Naive thymus-derived CD4-positive, alpha-beta T cell (primary cell): ENCODE measurements around the gene KIF19. TPM values are rescaled to one million over a fixed set of nuclear protein-coding genes. Genes with fewer than 3 reads are reported as not detected.

Source experiments
- ATAC-seq: fragments of 150-1000 bp; cut with Tn5 transposase; 2 replicates; pipeline ENCODE4 v1.10.0; 2021; ENCODE audit warnings: mild to moderate bottlenecking, moderate library complexity
- CTCF ChIA-PET: fragments of 350-600 bp; sonication (Branson Sonifier 250); formaldehyde crosslinking; loops from one replicate; lab custom pipeline; 2021; ENCODE audit warnings: antibody characterized with exemption; lab: Charles Lee
- POLR2A ChIA-PET: fragments of 350-600 bp; sonication (Branson Sonifier 250); formaldehyde crosslinking; loops from one replicate; lab custom pipeline; 2021; ENCODE audit warnings: antibody characterized with exemption, inconsistent platforms; lab: Charles Lee
- DNase-seq, 9 donors: peaks; one replicate each; pipeline versions ENCODE4 v3.0.0 to v3.0.0-alpha.2; 2020 to 2022; ENCODE audit warnings: mixed read lengths in 1 of 9
- H3K27ac ChIP-seq: one replicate; pipeline ENCODE4 v1.7.0; 2013; ENCODE audit warnings: mild to moderate bottlenecking, low read depth, low read length, moderate library complexity
- H3K27me3 ChIP-seq, 2 donors: one replicate each; pipeline ENCODE4 v1.7.0; 2013; ENCODE audit warnings: low read length in 2 of 2, mild to moderate bottlenecking in 2 of 2, moderate library complexity in 2 of 2; ENCODE audit not compliant: control insufficient read depth in 2 of 2, insufficient read depth in 2 of 2
- H3K36me3 ChIP-seq, 3 experiments: 1 replicate in 2 of 3; 2 replicates in 1 of 3; pipeline ENCODE4 v1.7.0; 2013; ENCODE audit warnings: low read length in 3 of 3, mild to moderate bottlenecking in 3 of 3, moderate library complexity in 1 of 3; ENCODE audit not compliant: insufficient read depth in 3 of 3, control insufficient read depth in 2 of 3
- H3K4me1 ChIP-seq, 2 donors: one replicate each; pipeline ENCODE4 v1.7.0; 2013; ENCODE audit warnings: low read length in 2 of 2, mild to moderate bottlenecking in 2 of 2, moderate library complexity in 1 of 2; ENCODE audit not compliant: control insufficient read depth in 2 of 2, insufficient read depth in 2 of 2
- H3K4me3 ChIP-seq: 2 replicates; pipeline ENCODE4 v1.7.0; 2013; ENCODE audit warnings: mild to moderate bottlenecking, low read length
- H3K9me3 ChIP-seq, 3 experiments: 1 replicate in 2 of 3; 2 replicates in 1 of 3; pipeline ENCODE4 v1.7.0; 2013; ENCODE audit warnings: low read length in 3 of 3; ENCODE audit not compliant: control insufficient read depth in 2 of 3
- H3K27ac Mint-ChIP-seq, 9 donors: one replicate each; pipeline ENCODE4 v1.8.0; 2020 to 2022; ENCODE audit warnings: mixed read lengths in 9 of 9, mild to moderate bottlenecking in 8 of 9, moderate library complexity in 5 of 9, inconsistent platforms in 2 of 9
- H3K27me3 Mint-ChIP-seq, 5 donors: one replicate each; pipeline ENCODE4 v1.8.0; 2021 to 2022; ENCODE audit warnings: mixed read lengths in 5 of 5, mild to moderate bottlenecking in 1 of 5
- H3K36me3 Mint-ChIP-seq, 5 donors: one replicate each; pipeline ENCODE4 v1.8.0; 2020 to 2022; ENCODE audit warnings: mixed read lengths in 5 of 5, mild to moderate bottlenecking in 3 of 5, inconsistent platforms in 1 of 5
- H3K4me1 Mint-ChIP-seq, 7 donors: one replicate each; pipeline ENCODE4 v1.8.0; 2020 to 2022; ENCODE audit warnings: mixed read lengths in 7 of 7, mild to moderate bottlenecking in 3 of 7, inconsistent platforms in 1 of 7
- H3K4me3 Mint-ChIP-seq, 10 donors: one replicate each; pipeline ENCODE4 v1.8.0; 2020 to 2022; ENCODE audit warnings: mild to moderate bottlenecking in 10 of 10, mixed read lengths in 10 of 10, moderate library complexity in 6 of 10, inconsistent platforms in 2 of 10
- H3K9me3 Mint-ChIP-seq, 11 donors: one replicate each; pipeline ENCODE4 v1.8.0; 2020 to 2022; ENCODE audit warnings: mixed read lengths in 11 of 11, mild to moderate bottlenecking in 4 of 11, inconsistent platforms in 1 of 11, moderate library complexity in 1 of 11
- intact Hi-C, 2 donors: fragments of 100-400 bp; cut with micrococcal nuclease; formaldehyde crosslinking; loops; one replicate each; pipeline ENCODE4 v1.15.1; 2023
- polyA plus RNA-seq, 2 donors: library from polyadenylated mRNA; unstranded; fragments of 300-500 nt; fragmentation: Illumina TruSeq; gene quantifications; one replicate each; pipeline ENCODE4 v1.2.3, GENCODE V29; 2021
- total RNA-seq, 6 experiments: library from RNA in 5 of 6; stranded (reverse) in 5 of 6; gene quantifications; 1 replicate in 5 of 6; 2 replicates in 1 of 6; pipeline ENCODE4 v1.2.3 and lab custom pipeline; 2021 to 2026

Gene KIF19
- total and polyA plus RNA-seq, 7 experiments from 2014 or later: 0.34 to 1.2 (median 0.47) TPM; not detected in 3

- Histone ChIP-seq H3K4me3 (no peak overlapping the region), H3K36me3 (no peaks in the 10 kb centered on the region), H3K27me3 (no peaks in the 10 kb centered on the region), H3K27ac (no peak overlapping the region), H3K9me3 (no peaks in the 10 kb centered on the region), H3K4me1 (no peaks in the 10 kb centered on the region)
- intact Hi-C loops: no loop called here
- Mint-ChIP-seq H3K4me3 (no peak overlapping the region), H3K27me3 (peaks cover 0 to 8% (median 5%) of the 10 kb centered on the region in 5 donors), H3K9me3 (peaks cover 0 to 3% (median 0%) of the 10 kb centered on the region in 11 donors), H3K4me1 (no peaks in the 10 kb centered on the region), H3K27ac (peak overlapping the region in 1 of 9 donors; percentile 25), H3K36me3 (no peaks in the 10 kb centered on the region)
- no peak for ATAC-seq
- POLR2A ChIA-PET: no interaction called here
- no peak for DNase-seq
- CTCF ChIA-PET: no interaction called here
These were observed 64.9 kb downstream of the KIF19 start for GRCh38 chr17:74390680-74391653.

- ATAC-seq: no peak
- CTCF ChIA-PET: no interaction called here
- Histone ChIP-seq H3K36me3 (no peaks in the 10 kb centered on the region), H3K27ac (no peak overlapping the region), H3K27me3 (no peaks in the 10 kb centered on the region), H3K9me3 (no peaks in the 10 kb centered on the region), H3K4me1 (no peaks in the 10 kb centered on the region), H3K4me3 (no peak overlapping the region)
- no peak for DNase-seq
- intact Hi-C loops: no loop called here
- peaks cover 0 to 3% (median 0%) of the 10 kb centered on the region in 11 donors for H3K9me3 Mint-ChIP-seq
- H3K4me3 Mint-ChIP-seq: no peak overlapping the region
- H3K4me1 Mint-ChIP-seq: no peaks in the 10 kb centered on the region
- POLR2A ChIA-PET: no interaction called here
- H3K27me3 Mint-ChIP-seq: peaks cover 0 to 8% (median 5%) of the 10 kb centered on the region in 5 donors
- H3K36me3 Mint-ChIP-seq: no peaks in the 10 kb centered on the region
- no peak overlapping the region for H3K27ac Mint-ChIP-seq
These were observed 65.7 kb downstream of the KIF19 start for GRCh38 chr17:74391771-74392170.

GRCh38 chr17:74392848-74393247, 66.8 kb downstream of the KIF19 start:
- DNase-seq: no peak

GRCh38 chr17:74393346-74393942, 67.4 kb downstream of the KIF19 start:
- H3K27ac ChIP-seq: no peak overlapping the region
- Mint-ChIP-seq H3K27ac (no peak overlapping the region), H3K27me3 (peaks cover 0 to 8% (median 5%) of the 10 kb centered on the region in 5 donors), H3K4me1 (no peaks in the 10 kb centered on the region), H3K9me3 (peaks cover 0 to 3% (median 0%) of the 10 kb centered on the region in 11 donors), H3K4me3 (no peak overlapping the region), H3K36me3 (no peaks in the 10 kb centered on the region)
- intact Hi-C loops: no loop called here
- no peaks in the 10 kb centered on the region for H3K36me3 ChIP-seq
- H3K4me3 ChIP-seq: no peak overlapping the region
- H3K9me3 ChIP-seq: no peaks in the 10 kb centered on the region
- POLR2A ChIA-PET: interaction anchor here (0.6 kb wide), 1 partner anchor 75 kb away, joined by 3 read pairs; no protein-coding TSS in a partner anchor
- no peak for ATAC-seq
- no peak for DNase-seq
- CTCF ChIA-PET: interaction anchor here (0.7 kb wide), 1 partner anchor 16 kb away, joined by 3 read pairs; no protein-coding TSS in a partner anchor
- no peaks in the 10 kb centered on the region for H3K4me1 ChIP-seq
- H3K27me3 ChIP-seq: no peaks in the 10 kb centered on the region

More at GRCh38 chr17:74392848-74393247, 66.8 kb downstream of the KIF19 start:
- Mint-ChIP-seq H3K27ac (no peak overlapping the region), H3K9me3 (peaks cover 0 to 3% (median 0%) of the 10 kb centered on the region in 11 donors), H3K4me1 (no peaks in the 10 kb centered on the region), H3K27me3 (peaks cover 0 to 8% (median 5%) of the 10 kb centered on the region in 5 donors), H3K36me3 (no peaks in the 10 kb centered on the region), H3K4me3 (no peak overlapping the region)
- H3K9me3 ChIP-seq: no peaks in the 10 kb centered on the region
- intact Hi-C loops: no loop called here
- no peaks in the 10 kb centered on the region for H3K27me3 ChIP-seq
- ChIA-PET POLR2A (no interaction called here), CTCF (no interaction called here)
- no peak for ATAC-seq
- no peaks in the 10 kb centered on the region for H3K36me3 ChIP-seq
- H3K4me3 ChIP-seq: no peak overlapping the region
- H3K27ac ChIP-seq: no peak overlapping the region
- H3K4me1 ChIP-seq: no peaks in the 10 kb centered on the region

GRCh38 chr17:74394275-74394950, 68.4 kb downstream of the KIF19 start:
- Mint-ChIP-seq H3K27ac (peak overlapping the region in 1 of 9 donors; percentile 33), H3K36me3 (no peaks in the 10 kb centered on the region), H3K4me1 (no peaks in the 10 kb centered on the region), H3K9me3 (peaks cover 0 to 3% (median 0%) of the 10 kb centered on the region in 11 donors), H3K27me3 (peaks cover 0 to 8% (median 5%) of the 10 kb centered on the region in 5 donors), H3K4me3 (peak overlapping the region in 1 of 10 donors; percentile 40)
- no peak overlapping the region for H3K4me3 ChIP-seq
- no peaks in the 10 kb centered on the region for H3K9me3 ChIP-seq
- no peaks in the 10 kb centered on the region for H3K4me1 ChIP-seq
- POLR2A ChIA-PET: interaction anchor here (0.6 kb wide), 1 partner anchor 74 kb away, joined by 3 read pairs; no protein-coding TSS in a partner anchor
- CTCF ChIA-PET: no interaction called here
- H3K36me3 ChIP-seq: no peaks in the 10 kb centered on the region
- ATAC-seq (no peak), DNase-seq (no peak)
- intact Hi-C loops: no loop called here
- no peaks in the 10 kb centered on the region for H3K27me3 ChIP-seq
- H3K27ac ChIP-seq: no peak overlapping the region

- POLR2A ChIA-PET: no interaction called here
- DNase-seq (no peak), ATAC-seq (no peak)
- Histone ChIP-seq H3K36me3 (no peaks in the 10 kb centered on the region), H3K4me1 (no peaks in the 10 kb centered on the region), H3K27ac (no peak overlapping the region), H3K9me3 (no peaks in the 10 kb centered on the region), H3K27me3 (no peaks in the 10 kb centered on the region), H3K4me3 (no peak overlapping the region)
- CTCF ChIA-PET: no interaction called here
- intact Hi-C loops: no loop called here
- peak overlapping the region in 1 of 10 donors; percentile 40 for H3K4me3 Mint-ChIP-seq
- peak overlapping the region in 1 of 9 donors; percentile 33 for H3K27ac Mint-ChIP-seq
- H3K4me1 Mint-ChIP-seq: no peaks in the 10 kb centered on the region
- peaks cover 0 to 3% (median 0%) of the 10 kb centered on the region in 11 donors for H3K9me3 Mint-ChIP-seq
- H3K36me3 Mint-ChIP-seq: no peaks in the 10 kb centered on the region
- peaks cover 0 to 8% (median 5%) of the 10 kb centered on the region in 5 donors for H3K27me3 Mint-ChIP-seq
These were observed 69.0 kb downstream of the KIF19 start for GRCh38 chr17:74394977-74395376.
